GM19395 (cell line): Measurements from ENCODE around the gene MAGEB6B.
"Not testable (repeated sequence)": the region's sequence is repeated elsewhere in the genome, so short reads cannot be mapped to it uniquely, and the experiment has no call there.

ENCODE experiments used
- ATAC-seq: cut with Tn5 transposase; IDR thresholded peaks from one replicate; pipeline ENCODE4 v1.9.1; 2021; ENCODE audit warnings: mild to moderate bottlenecking, moderate library complexity; ENCODE audit not compliant: unreplicated experiment

Gene MAGEB6B

GRCh38 chrX:26160301-26160700, at the start of gene MAGEB6B:
Gene MAGEB6B (plus strand): TSS chrX:26160601. CDS start chrX:26160601, 0 bp downstream.
- no peak for ATAC-seq

- ATAC-seq = no peak
Observed at GRCh38 chrX:26138274-26138673, 22.1 kb upstream of the MAGEB6B start, which contains the start of gene MAGEB18. Gene MAGEB18 (plus strand): TSS chrX:26138343. CDS start chrX:26138986, 643 bp downstream.

GRCh38 chrX:26146024-26146423, 14.4 kb upstream of the MAGEB6B start:
- ATAC-seq = no peak

GRCh38 chrX:26192204-26192603, 31.8 kb downstream of the MAGEB6B start, which contains the start of gene MAGEB6:
Gene MAGEB6 (plus strand): TSS chrX:26192440. CDS start chrX:26193847, 1,407 bp downstream.
- ATAC-seq = no peak

- no peak for ATAC-seq
Observed at GRCh38 chrX:26203561-26203960, 43.2 kb downstream of the MAGEB6B start.

GRCh38 chrX:26204717-26205116, 44.3 kb downstream of the MAGEB6B start:
- not testable (repeated sequence) for ATAC-seq

GRCh38 chrX:26208012-26208411, 47.6 kb downstream of the MAGEB6B start:
- ATAC-seq = no peak
